K562 (cell line): Measurements from ENCODE around the gene SLC16A4. TPM values are rescaled to one million over a fixed set of nuclear protein-coding genes. Genes with fewer than 3 reads are reported as not detected.
A peak's percentile ranks its signal among the peaks of the same experiment; 100 is the strongest.

ENCODE experiments used
- ARID1B ChIP-seq: fragments of 450-650 bp; IDR thresholded peaks from 2 replicates; pipeline ENCODE4 v1.6.1; 2016; ENCODE audit warnings: antibody characterized with exemption, mild to moderate bottlenecking, inconsistent platforms
- CHD4 ChIP-seq: fragments of 200-600 bp; sonication (generic); IDR thresholded peaks from 3 replicates; pipeline ENCODE4 v1.6.1; 2012; ENCODE audit warnings: low read depth, mild to moderate bottlenecking, mixed read lengths, low read length, inconsistent platforms; ENCODE audit not compliant: insufficient read depth, insufficient replicate concordance, poor library complexity, severe bottlenecking
- ETV6 ChIP-seq, 3 experiments: fragments of 150-350 bp in 1 of 3; sonication (generic) in 1 of 3; formaldehyde crosslinking in 1 of 3; IDR thresholded peaks; 2 replicates each; pipeline versions ENCODE4 v1.6.1 to v1.8.0; 2014 to 2022; ENCODE audit warnings: borderline replicate concordance in 2 of 3, low read depth in 2 of 3, antibody characterized with exemption in 1 of 3, low read length in 1 of 3, mild to moderate bottlenecking in 1 of 3, missing genetic modification reagents in 1 of 3
- FOSL1 ChIP-seq: fragments of 200-800 bp; sonication (Bioruptor generic); conservative IDR thresholded peaks from 2 replicates; pipeline ENCODE4 v1.6.1; 2016; ENCODE audit warnings: missing genetic modification characterization, missing compliant biosample characterization
- FOXM1 ChIP-seq, 2 experiments: fragments of 450-650 bp in 1 of 2; sonication (generic) in 1 of 2; formaldehyde crosslinking in 1 of 2; IDR thresholded peaks; 2 replicates each; pipeline versions ENCODE4 v1.6.1 to v1.9.0; 2017 to 2022; ENCODE audit warnings: low read depth in 2 of 2, mild to moderate bottlenecking in 2 of 2, missing genetic modification reagents in 1 of 2, moderate library complexity in 1 of 2
- HDAC1 ChIP-seq, 2 experiments: fragments of 450-650 bp; IDR thresholded peaks; 2 replicates each; pipeline ENCODE4 v1.6.1; 2016 to 2017; ENCODE audit warnings: inconsistent platforms in 1 of 2, mild to moderate bottlenecking in 1 of 2, moderate library complexity in 1 of 2
- JUN ChIP-seq, 2 experiments: sonication (generic) in 1 of 2; formaldehyde crosslinking in 1 of 2; IDR thresholded peaks; 2 replicates each; pipeline versions ENCODE4 v1.6.1 to v1.8.0; 2012 to 2022; ENCODE audit warnings: borderline replicate concordance in 2 of 2, mild to moderate bottlenecking in 2 of 2, improper control_type of control experiment in 1 of 2, low read depth in 1 of 2, low read length in 1 of 2, missing genetic modification reagents in 1 of 2
- JUND ChIP-seq, 2 experiments: IDR thresholded peaks; 2 replicates in 1 of 2; 3 replicates in 1 of 2; pipeline ENCODE4 v1.6.1; 2011; ENCODE audit warnings: borderline replicate concordance in 2 of 2, low read depth in 2 of 2, low read length in 2 of 2, improper control_type of control experiment in 1 of 2, missing biosample characterization in 1 of 2, missing genetic modification characterization in 1 of 2, missing genetic modification reagents in 1 of 2
- KDM1A ChIP-seq, 2 experiments: fragments of 450-650 bp; IDR thresholded peaks; 2 replicates each; pipeline ENCODE4 v1.6.1; 2016; ENCODE audit warnings: mild to moderate bottlenecking in 2 of 2
- NFE2 ChIP-seq: IDR thresholded peaks from 2 replicates; pipeline ENCODE4 v1.6.1; 2014; ENCODE audit warnings: antibody characterized with exemption, low read depth
- PCBP1 ChIP-seq: fragments of 200-400 bp; formaldehyde crosslinking; IDR thresholded peaks from 2 replicates; pipeline ENCODE4 v1.6.1; 2018; ENCODE audit warnings: mild to moderate bottlenecking, low read depth, low read length; ENCODE audit not compliant: poor library complexity, severe bottlenecking
- POLR2AphosphoS2 ChIP-seq: IDR thresholded peaks from 2 replicates; pipeline ENCODE4 v1.6.1; 2012; ENCODE audit warnings: low read length, improper control_type of control experiment
- RCOR1 ChIP-seq, 2 experiments: IDR thresholded peaks; 2 replicates each; pipeline ENCODE4 v1.6.1; 2012; ENCODE audit warnings: low read depth in 2 of 2, low read length in 2 of 2, borderline replicate concordance in 1 of 2, improper control_type of control experiment in 1 of 2
- SMARCE1 ChIP-seq: fragments of 450-650 bp; IDR thresholded peaks from 2 replicates; pipeline ENCODE4 v1.7.1; 2016; ENCODE audit warnings: mild to moderate bottlenecking
- SOX6 ChIP-seq: fragments of 450-650 bp; IDR thresholded peaks from 2 replicates; pipeline ENCODE4 v1.6.1; 2014; ENCODE audit warnings: mild to moderate bottlenecking
- TBL1XR1 ChIP-seq, 2 experiments: IDR thresholded peaks; 2 replicates each; pipeline ENCODE4 v1.6.1; 2012; ENCODE audit warnings: improper control_type of control experiment in 2 of 2, low read length in 2 of 2, mild to moderate bottlenecking in 1 of 2
- TEAD4 ChIP-seq, 2 experiments: sonication (generic) in 1 of 2; formaldehyde crosslinking in 1 of 2; IDR thresholded peaks; 2 replicates each; pipeline versions ENCODE4 v1.6.1 to v1.8.0; 2012 to 2022; ENCODE audit warnings: borderline replicate concordance in 1 of 2, inconsistent platforms in 1 of 2, low read length in 1 of 2, mild to moderate bottlenecking in 1 of 2, missing genetic modification reagents in 1 of 2
- ZNF121 ChIP-seq: sonication (generic); formaldehyde crosslinking; conservative IDR thresholded peaks from 2 replicates; pipeline ENCODE4 v1.8.0; 2022; ENCODE audit warnings: missing genetic modification reagents
- ZNF263 ChIP-seq: sonication (generic); formaldehyde crosslinking; IDR thresholded peaks from 2 replicates; pipeline ENCODE4 v1.8.0; 2022; ENCODE audit warnings: mild to moderate bottlenecking, missing genetic modification reagents, borderline replicate concordance
- ZNF316 ChIP-seq: fragments of 450-650 bp; IDR thresholded peaks from 2 replicates; pipeline ENCODE4 v1.6.1; 2016
- ZNF384 ChIP-seq: IDR thresholded peaks from 2 replicates; pipeline ENCODE4 v1.6.1; 2012; ENCODE audit warnings: low read depth, low read length, improper control_type of control experiment
- ZZZ3 ChIP-seq: fragments of 450-650 bp; IDR thresholded peaks from 2 replicates; pipeline ENCODE4 v1.6.1; 2016; ENCODE audit warnings: antibody characterized with exemption, mild to moderate bottlenecking, moderate library complexity
- polyA plus RNA-seq, 8 experiments: library from polyadenylated mRNA; depleted of rRNA in 4 of 8; stranded (reverse) in 5 of 8; unstranded in 3 of 8; fragments of >200 nt; fragmentation: Nextera tagmentation in 2 of 8; fragmentation: Illumina TruSeq in 1 of 8; extraction: Ambion mirVana in 2 of 8; extraction: Trizol in 1 of 8; gene quantifications; 2 replicates each; pipeline versions ENCODE4 v1.2.1 to v1.2.3, GENCODE V29; 2011 to 2014; ENCODE audit warnings: inconsistent platforms in 1 of 8, missing spikeins in 1 of 8
- total RNA-seq, 7 experiments: library from RNA; depleted of rRNA in 6 of 7; stranded (reverse); fragments of >200 nt in 6 of 7; fragmentation: Illumina TruSeq in 2 of 7; extraction: Trizol in 2 of 7; gene quantifications; 2 replicates each; pipeline versions ENCODE4 v1.2.1 to v1.2.3, GENCODE V29; 2011 to 2021; ENCODE audit warnings: low replicate concordance in 1 of 7
- TF ChIP-seq, protein P1 (sequence below): fragments of 450-650 bp; formaldehyde crosslinking; IDR thresholded peaks from 2 replicates; pipeline ENCODE4 v1.4.0; 2022; ENCODE audit warnings: missing genetic modification characterization

The SLC16A4 gene
- total and polyA plus RNA-seq, 9 of the 15 experiments (the other 6 are each of a cell fraction or from before 2014, with no cell fraction given), result 0.04 to 0.31 (median 0.18) TPM; not detected in 1

DNA sequence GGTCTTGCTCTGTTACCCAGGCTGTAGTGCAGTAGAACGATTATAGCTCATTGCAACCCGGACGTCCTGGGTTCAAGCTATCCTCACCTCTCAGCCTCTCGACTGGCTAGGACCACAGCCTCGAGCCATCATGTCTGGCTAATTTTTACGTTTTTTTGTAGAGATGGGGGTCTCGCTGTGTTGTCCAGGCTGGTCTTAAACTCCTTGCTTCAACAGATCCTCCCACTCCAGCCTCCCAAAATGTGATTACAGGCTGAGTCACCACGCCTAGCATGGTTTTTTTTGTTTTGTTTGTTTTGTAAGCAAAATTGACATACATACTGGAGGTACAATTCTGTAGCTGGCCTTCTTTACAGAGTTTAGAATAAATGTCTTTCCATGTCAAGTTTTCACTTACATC, 17.7 kb upstream of the SLC16A4 start (continued):
- TF ChIP-seq ZNF384, result peak; percentile 55
- TF ChIP-seq ETV6 (IDR thresholded peaks at IDR 0.05; ENCODE audit: borderline replicate concordance in 1 of 2, low read depth in 2 of 2, low read length in 1 of 2), result no peak
- TF ChIP-seq ETV6 (CRISPR knock-in tag; IDR thresholded peaks at IDR 0.05; ENCODE audit: borderline replicate concordance), result no peak
- TF ChIP-seq JUN (IDR thresholded peaks at IDR 0.05; ENCODE audit: borderline replicate concordance, low read depth, low read length), result peak; percentile 11; the same call in 1 of the 2 replicates
- TF ChIP-seq JUN (CRISPR knock-in tag; IDR thresholded peaks at IDR 0.05; ENCODE audit: borderline replicate concordance), result no peak
- peak; percentile 38 for TF ChIP-seq TEAD4 (IDR thresholded peaks at IDR 0.05; ENCODE audit: low read length)
- no peak for TF ChIP-seq TEAD4 (CRISPR knock-in tag; IDR thresholded peaks at IDR 0.05; ENCODE audit: borderline replicate concordance)
- no peak for TF ChIP-seq CHD4
- TF ChIP-seq PCBP1, result no peak
- peak; percentile 64; the same call in 1 of the 2 replicates for TF ChIP-seq JUND (IDR thresholded peaks at IDR 0.05; ENCODE audit: borderline replicate concordance, low read depth, low read length)
- TF ChIP-seq JUND (tag; IDR thresholded peaks at IDR 0.05; ENCODE audit: borderline replicate concordance, low read depth, low read length), result peak; percentile 49; the same call in 1 of the 3 replicates
- TF ChIP-seq ZNF263 (CRISPR knock-in tag), result peak; percentile 51; the same call in 1 of the 2 replicates
- TF ChIP-seq RCOR1 (IDR thresholded peaks at IDR 0.05; ENCODE audit: borderline replicate concordance in 1 of 2, low read depth in 2 of 2, low read length in 2 of 2), result peak in 1 of 2 experiments; percentile 56; a peak in 1 of 4 replicates
- TF ChIP-seq ZNF316, result 0 out of 2 replicates have a peak, but pooled peaks have one; percentile 17
- peak; percentile 46 to 51; a peak in 2 of 4 replicates for TF ChIP-seq KDM1A (IDR thresholded peaks at IDR 0.05)
- peak; percentile 24 for TF ChIP-seq SMARCE1
- TF ChIP-seq POLR2AphosphoS2, result 0 out of 2 replicates have a peak, but pooled peaks have one; percentile 16
- peak; percentile 65 for TF ChIP-seq FOSL1 (tag)
- peak; percentile 99 for TF ChIP-seq ZNF121 (CRISPR knock-in tag)
- peak; percentile 26; the same call in 1 of the 2 replicates for TF ChIP-seq FOXM1 (IDR thresholded peaks at IDR 0.05; ENCODE audit: low read depth)
- no peak for TF ChIP-seq FOXM1 (CRISPR knock-in tag; IDR thresholded peaks at IDR 0.05; ENCODE audit: low read depth)
- TF ChIP-seq, protein P1, sequence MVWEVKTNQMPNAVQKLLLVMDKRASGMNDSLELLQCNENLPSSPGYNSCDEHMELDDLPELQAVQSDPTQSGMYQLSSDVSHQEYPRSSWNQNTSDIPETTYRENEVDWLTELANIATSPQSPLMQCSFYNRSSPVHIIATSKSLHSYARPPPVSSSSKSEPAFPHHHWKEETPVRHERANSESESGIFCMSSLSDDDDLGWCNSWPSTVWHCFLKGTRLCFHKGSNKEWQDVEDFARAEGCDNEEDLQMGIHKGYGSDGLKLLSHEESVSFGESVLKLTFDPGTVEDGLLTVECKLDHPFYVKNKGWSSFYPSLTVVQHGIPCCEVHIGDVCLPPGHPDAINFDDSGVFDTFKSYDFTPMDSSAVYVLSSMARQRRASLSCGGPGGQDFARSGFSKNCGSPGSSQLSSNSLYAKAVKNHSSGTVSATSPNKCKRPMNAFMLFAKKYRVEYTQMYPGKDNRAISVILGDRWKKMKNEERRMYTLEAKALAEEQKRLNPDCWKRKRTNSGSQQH (CRISPR knock-in tag), result no peak
- no peak for TF ChIP-seq ZZZ3
- TF ChIP-seq HDAC1 (IDR thresholded peaks at IDR 0.05), result 0 out of 4 replicates have a peak, but pooled peaks of 1 of the 2 experiments have one; percentile 13
- TF ChIP-seq TBL1XR1 (IDR thresholded peaks at IDR 0.05; ENCODE audit: low read length in 2 of 2), result no peak
- TF ChIP-seq SOX6, result no peak
- peak; percentile 29; the same call in 1 of the 2 replicates for TF ChIP-seq ARID1B
- TF ChIP-seq NFE2, result peak; percentile 32
